Neural cell (in vitro differentiated cells): ENCODE results near the gene AP1S2. TPM values are rescaled to one million over a fixed set of nuclear protein-coding genes. Genes with fewer than 3 reads are reported as not detected.

Source experiments
- H2AFZ ChIP-seq: fragments of 200-600, 300-800 bp; sonication (generic), shearing (Covaris generic); 2 replicates; pipeline ENCODE4 v1.6.0; 2014; ENCODE audit warnings: low read depth, mild to moderate bottlenecking, antibody characterized with exemption, low read length, moderate library complexity
- H3F3A ChIP-seq: fragments of 200-600 bp; shearing (Covaris generic); 2 replicates; pipeline ENCODE4 v1.6.1; 2016; ENCODE audit warnings: mild to moderate bottlenecking, moderate library complexity, mixed read lengths, antibody characterized with exemption, low read length; ENCODE audit not compliant: insufficient read depth, poor library complexity, severe bottlenecking
- H3K27ac ChIP-seq: fragments of 200-600, 300-800 bp; sonication (generic), shearing (Covaris generic); 2 replicates; pipeline ENCODE4 v1.5.1; 2014; ENCODE audit warnings: mild to moderate bottlenecking, low read length, moderate library complexity
- H3K27me3 ChIP-seq: fragments of 300-800, 200-600 bp; sonication (generic), shearing (Covaris generic); 2 replicates; pipeline ENCODE4 v1.6.0; 2014; ENCODE audit warnings: mild to moderate bottlenecking, low read depth, low read length, moderate library complexity; ENCODE audit not compliant: insufficient read depth
- H3K36me3 ChIP-seq: fragments of 300-800, 200-600 bp; sonication (generic), shearing (Covaris generic); 2 replicates; pipeline ENCODE4 v1.5.1; 2014; ENCODE audit warnings: mild to moderate bottlenecking, antibody characterized with exemption, low read length, moderate library complexity; ENCODE audit not compliant: insufficient read depth
- H3K4me2 ChIP-seq: fragments of 300-800, 200-600 bp; sonication (generic), shearing (Covaris generic); 2 replicates; pipeline ENCODE4 v1.6.0; 2014; ENCODE audit warnings: mild to moderate bottlenecking, low read length
- H3K4me3 ChIP-seq: fragments of 300-800, 200-600 bp; sonication (generic), shearing (Covaris generic); 2 replicates; pipeline ENCODE4 v1.5.1; 2014; ENCODE audit warnings: mild to moderate bottlenecking, low read length, moderate library complexity
- H3K79me2 ChIP-seq: fragments of 200-600 bp; shearing (Covaris generic); replicated peaks from 2 replicates; pipeline ENCODE4 v1.6.0; 2014; ENCODE audit warnings: mild to moderate bottlenecking, low read length, moderate library complexity; ENCODE audit not compliant: insufficient read depth
- H3K9ac ChIP-seq: fragments of 300-800, 200-600 bp; sonication (generic), shearing (Covaris generic); 2 replicates; pipeline ENCODE4 v1.6.1; 2016; ENCODE audit warnings: mild to moderate bottlenecking, low read length, mixed read lengths
- H3K9me2 ChIP-seq: fragments of 200-600 bp; shearing (Covaris generic); 2 replicates; pipeline ENCODE4 v1.6.1; 2016; ENCODE audit warnings: mild to moderate bottlenecking, low read length, mixed read lengths; ENCODE audit not compliant: insufficient read depth
- H3K9me3 ChIP-seq: fragments of 200-600, 300-800 bp; sonication (generic), shearing (Covaris generic); 2 replicates; pipeline ENCODE4 v1.6.1; 2016; ENCODE audit warnings: mild to moderate bottlenecking, mixed run types, low read length, moderate library complexity, mixed read lengths
- H4K20me1 ChIP-seq: fragments of 200-600 bp; shearing (Covaris generic); 2 replicates; pipeline ENCODE4 v1.6.1; 2016; ENCODE audit warnings: mild to moderate bottlenecking, mixed run types; ENCODE audit not compliant: insufficient read depth
- CTCF ChIP-seq: fragments of 450-650 bp; IDR thresholded peaks from 2 replicates; pipeline ENCODE4 v1.5.1; 2014; ENCODE audit warnings: antibody characterized with exemption, mild to moderate bottlenecking, moderate library complexity; ENCODE audit not compliant: poor library complexity, severe bottlenecking
- EP300 ChIP-seq: fragments of 450-650 bp; conservative IDR thresholded peaks from 2 replicates; pipeline ENCODE4 v1.6.1; 2014; ENCODE audit warnings: antibody characterized with exemption, mild to moderate bottlenecking, moderate library complexity; ENCODE audit not compliant: poor library complexity, severe bottlenecking
- EZH2 ChIP-seq: fragments of 200-600, 300-800 bp; shearing (Covaris generic), sonication (generic); IDR thresholded peaks from 2 replicates; pipeline ENCODE4 v1.6.1; 2014; ENCODE audit warnings: antibody characterized with exemption, low read length, borderline replicate concordance, mild to moderate bottlenecking; ENCODE audit not compliant: insufficient read depth, poor library complexity, severe bottlenecking
- MXI1 ChIP-seq: fragments of 450-650 bp; conservative IDR thresholded peaks from 2 replicates; pipeline ENCODE4 v1.6.1; 2014; ENCODE audit warnings: antibody characterized with exemption, mild to moderate bottlenecking; ENCODE audit not compliant: poor library complexity, severe bottlenecking
- POLR2AphosphoS5 ChIP-seq: IDR thresholded peaks from 2 replicates; pipeline ENCODE4 v1.6.1; 2012
- RAD21 ChIP-seq: fragments of 450-650 bp; conservative IDR thresholded peaks from 2 replicates; pipeline ENCODE4 v1.6.1; 2014; ENCODE audit warnings: antibody characterized with exemption, mild to moderate bottlenecking, moderate library complexity
- REST ChIP-seq: IDR thresholded peaks from 2 replicates; pipeline ENCODE4 v1.6.1; 2012; ENCODE audit warnings: borderline replicate concordance
- SMC3 ChIP-seq: fragments of 450-650 bp; conservative IDR thresholded peaks from 2 replicates; pipeline ENCODE4 v1.6.1; 2014; ENCODE audit warnings: antibody characterized with exemption, mild to moderate bottlenecking, moderate library complexity; ENCODE audit not compliant: poor library complexity
- TAF1 ChIP-seq: IDR thresholded peaks from 2 replicates; pipeline ENCODE4 v1.6.1; 2012; ENCODE audit warnings: low read depth
- polyA plus RNA-seq: library from polyadenylated mRNA; depleted of rRNA; stranded (reverse); fragments of >200 nt; gene quantifications from 2 replicates; pipeline ENCODE4 v1.2.3, GENCODE V29; 2014

AP1S2 gene
- polyA plus RNA-seq, 1 donor from 2014 or later, result 160 TPM

- no peak overlapping the region for H3K27ac ChIP-seq
- H3K4me3 ChIP-seq, result no peak overlapping the region
- H3K9me3 ChIP-seq, result no peaks in the 10 kb centered on the region
- no peak overlapping the region for H3K9ac ChIP-seq
- no peak for TF ChIP-seq MXI1
- TF ChIP-seq EZH2, result no peak
- TF ChIP-seq CTCF, result no peak
- TF ChIP-seq TAF1, result no peak
- TF ChIP-seq REST, result no peak
- no peak for TF ChIP-seq RAD21
- no peak for TF ChIP-seq SMC3
- TF ChIP-seq POLR2AphosphoS5, result no peak
- TF ChIP-seq EP300, result no peak
- no peaks in the 10 kb centered on the region for H3K36me3 ChIP-seq
- H4K20me1 ChIP-seq, result no peaks in the 10 kb centered on the region
- no peaks in the 10 kb centered on the region for H3F3A ChIP-seq
- H3K79me2 ChIP-seq, result no peaks in the 10 kb centered on the region
- H3K9me2 ChIP-seq, result no peaks in the 10 kb centered on the region
- H2AFZ ChIP-seq, result no peak overlapping the region
- H3K27me3 ChIP-seq, result no peaks in the 10 kb centered on the region
- H3K4me2 ChIP-seq, result no peak overlapping the region
Measured at GRCh38 chrX:15781961-15782699, 72.5 kb downstream of the AP1S2 start.

Other genes starting within 250 kb of the AP1S2 start
- 1.1 and 2.2 TPM in 2 replicates for gene CLTRN, start 190.0 kb downstream of the AP1S2 start, polyA plus RNA-seq
- gene CA5B, start 116.5 kb downstream of the AP1S2 start, polyA plus RNA-seq, result 2.7 and 10.3 TPM in 2 replicates
- gene ZRSR2, start 64.3 kb downstream of the AP1S2 start, polyA plus RNA-seq, result 10.6 and 11.2 TPM in 2 replicates